ENCODE data around the gene GALT. TPM values are rescaled to one million over a fixed set of nuclear protein-coding genes. Genes with fewer than 3 reads are reported as not detected.

Gene GALT
- total RNA-seq, 4 donors from 2014 or later = 22.9 to 41.1 (median 30.2) TPM

- TF ChIP-seq CTCF (IDR thresholded peaks at IDR 0.05; ENCODE audit: low read depth) = no peak
Measured at GRCh38 chr9:34665067-34665380, 18.5 kb downstream of the GALT start.

GRCh38 chr9:34665381-34666250, 19.1 kb downstream of the GALT start:
- TF ChIP-seq CTCF (IDR thresholded peaks at IDR 0.05; ENCODE audit: low read depth) = no peak

GRCh38 chr9:34669809-34670562, 23.5 kb downstream of the GALT start:
- no peak for TF ChIP-seq CTCF (IDR thresholded peaks at IDR 0.05; ENCODE audit: low read depth)

- no peak for TF ChIP-seq CTCF (IDR thresholded peaks at IDR 0.05; ENCODE audit: low read depth)
Measured at GRCh38 chr9:34671307-34671706, 24.8 kb downstream of the GALT start.

GRCh38 chr9:34674440-34674839, 28.0 kb downstream of the GALT start:
- no peak for TF ChIP-seq CTCF (IDR thresholded peaks at IDR 0.05; ENCODE audit: low read depth)

- TF ChIP-seq CTCF (IDR thresholded peaks at IDR 0.05; ENCODE audit: low read depth) = no peak
Measured at GRCh38 chr9:34675048-34675714, 28.7 kb downstream of the GALT start.

- no peak for TF ChIP-seq CTCF (IDR thresholded peaks at IDR 0.05; ENCODE audit: low read depth)
Measured at GRCh38 chr9:34675869-34676268, 29.4 kb downstream of the GALT start.
